ENCODE data around the gene PROZ.

DNA sequence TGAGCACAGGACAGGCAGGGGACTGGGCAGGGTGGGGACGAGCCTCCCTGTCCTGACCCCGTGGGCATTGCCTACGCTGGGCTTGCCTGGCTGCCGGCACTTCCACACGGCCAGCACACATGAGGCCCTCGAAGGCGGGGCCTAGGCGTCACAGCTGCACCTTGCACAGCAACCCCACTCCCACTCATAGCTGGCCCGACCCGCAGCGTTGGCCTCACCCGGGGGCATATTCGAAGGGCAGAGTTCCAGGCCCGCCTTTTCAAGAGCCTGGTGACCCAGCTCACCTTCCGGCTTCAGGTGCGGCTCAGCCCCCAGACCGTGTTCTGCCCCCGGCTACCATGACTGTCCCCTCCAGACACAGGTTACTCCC lies 16.9 kb upstream of the PROZ start:
- TF ChIP-seq, protein P1, sequence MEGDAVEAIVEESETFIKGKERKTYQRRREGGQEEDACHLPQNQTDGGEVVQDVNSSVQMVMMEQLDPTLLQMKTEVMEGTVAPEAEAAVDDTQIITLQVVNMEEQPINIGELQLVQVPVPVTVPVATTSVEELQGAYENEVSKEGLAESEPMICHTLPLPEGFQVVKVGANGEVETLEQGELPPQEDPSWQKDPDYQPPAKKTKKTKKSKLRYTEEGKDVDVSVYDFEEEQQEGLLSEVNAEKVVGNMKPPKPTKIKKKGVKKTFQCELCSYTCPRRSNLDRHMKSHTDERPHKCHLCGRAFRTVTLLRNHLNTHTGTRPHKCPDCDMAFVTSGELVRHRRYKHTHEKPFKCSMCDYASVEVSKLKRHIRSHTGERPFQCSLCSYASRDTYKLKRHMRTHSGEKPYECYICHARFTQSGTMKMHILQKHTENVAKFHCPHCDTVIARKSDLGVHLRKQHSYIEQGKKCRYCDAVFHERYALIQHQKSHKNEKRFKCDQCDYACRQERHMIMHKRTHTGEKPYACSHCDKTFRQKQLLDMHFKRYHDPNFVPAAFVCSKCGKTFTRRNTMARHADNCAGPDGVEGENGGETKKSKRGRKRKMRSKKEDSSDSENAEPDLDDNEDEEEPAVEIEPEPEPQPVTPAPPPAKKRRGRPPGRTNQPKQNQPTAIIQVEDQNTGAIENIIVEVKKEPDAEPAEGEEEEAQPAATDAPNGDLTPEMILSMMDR (IDR thresholded peaks at IDR 0.05 in 8 of 11, conservative IDR thresholded peaks at IDR 0.05 in 3 of 11): no peak
- TF ChIP-seq POLR2AphosphoS5 (IDR thresholded peaks at IDR 0.05) (no peak), POLR2A (IDR thresholded peaks at IDR 0.05) (no peak)
